ENCODE results near the gene GPR61. TPM values are rescaled to one million over a fixed set of nuclear protein-coding genes. Genes with fewer than 3 reads are reported as not detected.
A peak's percentile ranks its signal among the peaks of the same experiment; 100 is the strongest.

Gene GPR61
- under 0.01 TPM in 1 of 2 replicates, not detected in the other for total RNA-seq

GRCh38 chr1:109539676-109540075 is at the start of gene GPR61:
Gene GPR61 (plus strand): TSS chr1:109539872. CDS start chr1:109543023, 3,151 bp downstream.

GRCh38 chr1:109493805-109494539 is 45.7 kb upstream of the GPR61 start, which contains the start of gene CYB561D1:
Gene CYB561D1 (plus strand): TSS chr1:109494094. CDS start chr1:109494140, 46 bp downstream.

GRCh38 chr1:109509176-109510134 is 30.2 kb upstream of the GPR61 start, which contains the start of gene AMIGO1:
Gene AMIGO1 (minus strand): TSS chr1:109509727. CDS start chr1:109508912, 815 bp downstream.

GRCh38 chr1:109548321-109549267 is 8.9 kb downstream of the GPR61 start, which contains the start of gene GNAI3:
Gene GNAI3 (plus strand): TSS chr1:109548615. CDS start chr1:109548721, 106 bp downstream.

Small RNAs within 50 kb of the gene (small RNA-seq; reads per million reads assigned to genes)
- gene RNU6V, result 17.6 reads per million, percentile 95 among the genes with 10 or more reads in this experiment

Other genes with a start within 250 kb of the GPR61 start
- not detected in 2 replicates for gene MYBPHL, start 232.9 kb upstream of the GPR61 start, total RNA-seq
- gene SORT1, start 142.0 kb upstream of the GPR61 start, total RNA-seq, result 12.9 and 21.2 TPM in 2 replicates
- 61.8 and 86.4 TPM in 2 replicates for gene PSMA5, start 113.4 kb upstream of the GPR61 start, total RNA-seq
- under 0.01 TPM in 1 of 2 replicates, not detected in the other for gene SYPL2, start 73.3 kb upstream of the GPR61 start, total RNA-seq
- gene ATXN7L2, start 56.0 kb upstream of the GPR61 start, total RNA-seq, result 2.8 and 2.9 TPM in 2 replicates
- 4.2 and 5.5 TPM in 2 replicates for gene CYB561D1, start 45.8 kb upstream of the GPR61 start, total RNA-seq
- 0.79 and 0.80 TPM in 2 replicates for gene AMIGO1, start 30.1 kb upstream of the GPR61 start, total RNA-seq
- 26.0 and 27.1 TPM in 2 replicates for gene GNAI3, start 8.7 kb downstream of the GPR61 start, total RNA-seq
- 0.13 and 0.22 TPM in 2 replicates for gene GNAT2, start 79.7 kb downstream of the GPR61 start, total RNA-seq
- gene AMPD2, start 80.0 kb downstream of the GPR61 start, total RNA-seq, result 47.2 and 50.5 TPM in 2 replicates
- 4.0 and 4.2 TPM in 2 replicates for gene GSTM4, start 116.2 kb downstream of the GPR61 start, total RNA-seq
- gene GSTM2, start 128.2 kb downstream of the GPR61 start, total RNA-seq, result 4.2 and 4.7 TPM in 2 replicates
- gene GSTM1, start 147.9 kb downstream of the GPR61 start, total RNA-seq, result 8.9 and 12.2 TPM in 2 replicates
- 0.40 TPM in 1 of 2 replicates, not detected in the other for gene GSTM5, start 172.4 kb downstream of the GPR61 start, total RNA-seq
- gene GSTM3, start 201.2 kb downstream of the GPR61 start, total RNA-seq, result 22.7 and 43.5 TPM in 2 replicates
- gene EPS8L3, start 224.1 kb downstream of the GPR61 start, total RNA-seq, result not detected in 2 replicates

Data from thoracic aorta endothelial cell (primary cell).